Kidney capillary endothelial cell (primary cell): ENCODE results near the gene CEP68.

ENCODE experiments used
- DNase-seq: peaks from one replicate; pipeline ENCODE4 v3.0.0-alpha.2; 2018; ENCODE audit warnings: low spot score

The CEP68 gene

DNA sequence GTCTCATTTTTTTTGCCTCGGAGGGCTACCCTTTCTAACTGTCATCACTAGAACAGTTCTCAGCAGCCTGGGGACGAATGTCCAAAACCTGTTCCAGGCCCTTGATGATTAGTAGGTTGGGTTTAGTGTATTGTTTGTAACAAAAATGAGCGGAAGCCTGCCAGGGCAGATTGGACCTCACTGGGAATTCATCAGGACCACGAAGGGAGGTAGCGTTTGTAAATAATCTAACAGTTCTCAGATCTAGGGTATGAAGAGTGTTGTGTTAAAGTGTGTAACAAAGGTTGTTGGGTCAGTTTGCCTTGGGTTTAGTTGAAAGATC lies 799 bp downstream of the CEP68 start:
- no peak for DNase-seq

DNA sequence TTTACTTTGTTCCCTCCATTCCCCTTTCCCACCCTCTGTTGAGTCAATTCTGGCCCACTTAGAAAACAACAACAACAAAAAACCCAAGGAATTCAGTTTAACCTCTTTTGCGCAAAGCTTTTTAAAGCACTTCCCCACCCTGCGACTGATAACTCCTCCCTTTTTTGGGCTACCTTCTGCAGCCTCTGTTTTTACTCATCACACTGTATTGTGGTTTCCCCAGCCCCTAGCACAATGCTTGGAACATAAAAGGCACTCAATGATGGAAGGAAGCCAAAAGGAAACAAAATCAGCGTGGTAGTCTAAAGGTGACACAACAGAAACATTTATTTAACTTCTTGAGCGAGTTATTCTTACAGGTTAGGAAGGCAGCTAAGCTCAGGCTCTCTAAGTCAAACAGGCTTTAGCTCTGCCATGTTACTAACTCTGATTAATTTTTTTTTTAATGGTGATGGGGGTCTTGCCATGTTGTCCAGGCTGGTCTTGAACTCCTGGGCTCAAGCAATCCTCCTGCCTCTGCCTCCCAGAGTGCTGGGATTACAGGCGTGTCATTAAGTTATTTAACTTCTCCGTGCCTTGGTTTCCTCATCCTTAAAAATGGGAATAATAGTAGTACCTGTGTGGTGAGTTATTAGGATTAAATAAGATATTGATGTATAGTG lies 1.3 kb downstream of the CEP68 start:
- peak; percentile 59 for DNase-seq

- peak; percentile 73 for DNase-seq
Observed at GRCh38 chr2:65059071-65059470, 2.9 kb downstream of the CEP68 start.

DNA sequence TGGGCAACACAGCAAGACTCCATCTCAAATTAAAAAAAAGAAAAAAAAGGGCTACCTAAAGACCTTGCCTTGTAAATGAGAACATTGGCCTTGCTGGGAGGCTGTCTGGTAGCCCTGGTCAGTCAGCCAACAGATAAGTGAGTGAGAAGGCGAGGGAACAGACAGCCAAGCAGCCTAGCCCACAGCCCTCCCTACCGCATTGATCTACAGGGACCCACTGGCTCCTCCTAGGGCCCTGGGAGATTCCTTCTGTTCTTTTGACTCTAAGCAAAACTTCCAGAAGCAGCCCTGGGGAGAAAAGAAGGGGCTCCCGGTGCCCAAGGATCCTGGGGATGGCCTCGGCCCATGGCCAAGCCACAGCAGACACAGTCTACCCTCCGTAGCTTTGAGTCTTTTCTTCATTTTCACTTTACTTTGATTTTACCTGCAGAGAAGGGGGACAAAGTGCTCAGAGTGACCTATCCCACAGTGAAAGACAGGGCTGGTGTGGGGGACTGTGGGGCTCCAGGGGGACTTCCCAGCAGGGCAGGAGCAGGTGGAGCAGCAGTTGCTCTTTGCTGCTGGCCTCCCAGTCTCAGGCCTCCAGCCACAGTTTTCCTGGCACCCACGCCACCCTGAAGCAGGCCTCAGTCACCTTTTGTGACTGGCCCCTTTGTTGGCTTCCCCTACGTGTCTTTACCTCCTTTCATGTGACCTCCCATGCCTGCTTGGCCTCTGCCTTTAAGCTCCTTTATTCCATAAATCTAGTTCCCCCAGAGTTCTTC lies 5.1 kb downstream of the CEP68 start:
- DNase-seq = no peak

DNA sequence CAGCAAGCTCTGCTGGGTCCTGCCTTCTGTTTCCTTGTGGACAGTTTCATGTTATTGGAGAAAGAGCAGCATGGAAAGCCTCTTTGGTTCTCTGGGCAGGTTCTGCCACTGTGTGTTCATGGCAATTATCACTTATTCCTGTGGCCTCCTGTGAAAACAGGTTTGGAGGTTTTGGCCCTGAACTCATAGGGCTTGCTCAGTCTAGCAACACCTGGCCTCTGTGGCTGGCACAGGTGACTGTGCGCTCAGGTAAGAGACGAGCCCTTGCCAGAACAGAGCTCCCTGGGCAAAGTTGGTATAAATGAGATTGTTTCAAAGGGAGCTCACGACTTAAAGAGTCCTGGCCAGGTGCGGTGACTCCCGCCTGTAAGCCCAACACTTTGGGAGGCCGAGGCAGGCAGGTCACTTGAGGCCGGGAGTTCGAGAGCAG lies 5.7 kb downstream of the CEP68 start:
- DNase-seq = no peak

- no peak for DNase-seq
Observed at GRCh38 chr2:65062843-65063825, 6.9 kb downstream of the CEP68 start.

DNA sequence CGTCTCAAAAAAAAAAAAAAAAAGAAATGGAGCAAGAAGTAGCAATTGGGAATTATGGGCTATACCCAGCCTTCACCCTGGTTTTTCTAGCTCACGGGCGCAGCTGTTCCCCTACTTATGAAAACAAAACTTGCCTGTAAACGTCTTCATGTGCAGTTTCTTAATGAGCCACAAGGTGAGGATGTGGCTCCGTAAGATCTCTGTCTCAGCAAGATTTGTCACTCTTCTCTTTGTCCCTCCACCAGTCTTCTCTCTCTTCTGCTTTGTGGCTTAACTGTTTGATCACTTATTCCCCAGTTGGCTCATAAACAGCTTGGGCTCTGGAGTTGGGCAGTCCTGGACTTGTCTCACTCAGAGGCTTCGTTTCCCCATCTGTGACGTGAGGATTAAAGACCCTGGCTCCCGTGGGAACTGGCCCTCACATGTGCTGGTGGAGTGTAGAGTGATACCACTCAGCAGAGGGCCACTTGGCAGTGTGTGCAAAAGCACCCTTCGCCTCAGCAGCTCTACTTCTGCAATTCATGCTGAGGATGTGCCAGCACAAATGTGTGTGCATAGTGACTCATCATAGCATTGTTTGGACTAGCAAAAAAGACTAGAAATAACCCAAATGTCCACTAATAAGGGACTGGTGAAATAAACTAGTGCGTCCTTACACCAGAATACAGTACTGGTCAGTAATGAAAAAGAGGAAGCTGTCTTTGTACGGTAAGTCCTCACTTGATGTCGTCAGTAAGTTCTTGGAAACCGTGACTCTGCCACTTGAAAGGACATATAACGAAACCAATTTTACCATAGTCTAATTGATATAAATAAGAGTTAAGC lies 8.7 kb downstream of the CEP68 start:
- DNase-seq = peak; percentile 88

DNA sequence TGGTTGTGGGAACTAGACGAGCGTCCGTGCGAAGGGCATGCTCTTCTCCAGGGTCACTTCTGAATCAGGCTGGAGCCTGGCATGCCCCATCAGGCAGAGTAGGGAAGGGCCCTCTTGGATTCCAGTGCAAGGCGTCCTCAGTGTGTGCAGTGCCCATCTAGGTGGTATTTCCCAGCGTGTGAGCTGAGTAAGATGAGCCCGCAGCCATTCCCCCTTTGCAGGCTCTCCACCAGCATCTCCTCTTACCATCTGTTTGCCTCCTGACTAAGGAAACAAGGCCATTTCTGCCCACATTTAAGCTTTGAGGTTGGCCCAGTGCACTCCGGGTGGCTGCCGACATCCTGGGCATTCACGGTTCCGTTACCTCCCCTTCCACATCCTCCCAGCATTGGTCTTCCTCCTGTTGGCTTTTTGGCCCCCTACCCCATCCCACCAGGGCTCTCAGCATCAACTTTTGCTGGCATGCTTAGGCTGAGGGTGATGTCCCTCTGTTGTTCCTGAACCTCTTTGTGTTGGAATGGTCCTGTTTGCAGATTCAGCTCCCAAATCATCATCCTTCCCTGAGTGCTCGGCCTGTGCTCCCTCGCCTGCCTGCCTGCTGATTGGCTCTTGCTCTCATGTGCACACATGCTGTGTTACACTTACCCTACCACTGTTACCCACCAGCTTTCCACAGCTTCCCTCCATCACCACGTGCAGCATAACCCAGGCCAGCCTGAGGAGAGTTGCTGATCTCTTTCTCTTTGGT lies 11.8 kb downstream of the CEP68 start:
- DNase-seq = no peak

DNA sequence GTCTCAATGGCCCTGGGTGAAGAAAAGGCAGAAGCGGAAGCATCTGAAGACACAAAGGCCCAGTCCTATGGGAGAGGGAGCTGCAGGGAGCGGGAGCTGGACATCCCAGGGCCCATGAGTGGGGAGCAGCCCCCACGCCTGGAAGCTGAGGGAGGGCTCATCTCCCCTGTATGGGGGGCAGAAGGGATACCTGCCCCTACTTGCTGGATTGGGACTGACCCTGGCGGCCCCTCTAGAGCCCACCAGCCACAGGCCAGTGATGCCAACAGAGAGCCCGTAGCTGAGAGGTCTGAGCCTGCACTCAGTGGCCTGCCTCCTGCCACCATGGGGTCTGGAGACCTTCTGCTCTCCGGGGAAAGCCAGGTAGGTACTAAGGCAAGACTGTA lies 13.2 kb downstream of the CEP68 start:
- no peak for DNase-seq

DNA sequence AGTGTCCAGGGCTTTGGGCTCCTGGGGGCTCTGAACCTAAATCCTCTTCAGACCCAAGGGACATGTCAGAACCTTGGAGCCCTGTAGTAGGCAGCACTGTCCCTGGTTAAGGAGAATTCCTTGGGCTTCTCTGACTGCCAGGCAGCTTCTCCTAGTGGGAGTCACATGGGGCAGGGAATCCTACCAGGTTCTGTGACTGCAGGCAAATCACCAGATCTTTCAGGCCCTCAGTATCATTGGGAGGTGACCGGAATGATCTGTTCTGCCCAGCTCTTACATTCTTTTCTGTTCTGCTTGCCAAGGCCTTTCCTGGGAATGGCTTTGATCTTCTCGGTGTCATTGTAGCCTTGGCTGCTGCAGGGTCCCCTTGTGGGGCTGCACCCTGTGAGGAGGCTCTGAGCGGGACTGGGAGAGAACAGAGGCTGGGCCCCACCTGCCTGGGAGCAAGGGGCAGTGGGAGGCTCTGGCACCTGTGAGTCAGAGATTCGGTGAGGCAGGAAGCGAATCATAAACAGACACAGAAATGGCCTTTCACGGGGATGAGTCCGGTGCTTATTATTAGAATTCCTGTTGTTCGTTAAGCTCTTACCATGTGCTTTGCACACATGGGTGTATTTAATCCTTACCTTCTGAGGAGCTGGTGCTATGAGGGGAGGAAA lies 14.1 kb downstream of the CEP68 start:
- peak; percentile 70 for DNase-seq

- DNase-seq = no peak
Observed at GRCh38 chr2:65070856-65071255, 14.6 kb downstream of the CEP68 start.

DNA sequence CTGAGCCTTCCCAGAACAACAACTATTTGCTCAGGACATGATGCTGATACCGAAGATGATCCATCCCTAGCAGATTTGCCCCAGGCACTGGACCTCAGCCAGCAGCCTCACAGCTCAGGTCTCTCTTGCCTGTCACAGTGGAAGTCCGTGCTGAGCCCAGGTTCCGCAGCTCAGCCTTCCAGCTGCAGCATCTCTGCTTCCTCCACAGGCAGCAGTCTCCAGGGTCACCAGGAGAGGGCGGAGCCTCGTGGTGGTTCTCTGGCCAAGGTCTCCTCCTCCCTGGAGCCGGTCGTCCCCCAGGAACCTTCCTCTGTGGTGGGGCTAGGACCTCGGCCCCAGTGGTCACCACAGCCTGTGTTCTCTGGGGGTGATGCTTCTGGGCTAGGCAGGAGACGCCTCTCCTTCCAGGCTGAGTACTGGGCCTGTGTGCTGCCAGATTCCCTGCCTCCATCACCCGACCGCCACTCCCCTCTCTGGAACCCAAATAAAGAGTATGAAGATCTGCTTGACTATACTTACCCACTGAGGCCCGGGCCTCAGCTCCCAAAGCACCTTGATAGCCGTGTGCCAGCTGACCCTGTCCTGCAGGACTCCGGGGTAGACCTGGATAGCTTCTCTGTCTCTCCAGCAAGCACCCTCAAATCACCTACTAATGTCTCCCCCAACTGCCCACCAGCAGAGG lies 15.4 kb downstream of the CEP68 start:
- peak; percentile 44 for DNase-seq

DNA sequence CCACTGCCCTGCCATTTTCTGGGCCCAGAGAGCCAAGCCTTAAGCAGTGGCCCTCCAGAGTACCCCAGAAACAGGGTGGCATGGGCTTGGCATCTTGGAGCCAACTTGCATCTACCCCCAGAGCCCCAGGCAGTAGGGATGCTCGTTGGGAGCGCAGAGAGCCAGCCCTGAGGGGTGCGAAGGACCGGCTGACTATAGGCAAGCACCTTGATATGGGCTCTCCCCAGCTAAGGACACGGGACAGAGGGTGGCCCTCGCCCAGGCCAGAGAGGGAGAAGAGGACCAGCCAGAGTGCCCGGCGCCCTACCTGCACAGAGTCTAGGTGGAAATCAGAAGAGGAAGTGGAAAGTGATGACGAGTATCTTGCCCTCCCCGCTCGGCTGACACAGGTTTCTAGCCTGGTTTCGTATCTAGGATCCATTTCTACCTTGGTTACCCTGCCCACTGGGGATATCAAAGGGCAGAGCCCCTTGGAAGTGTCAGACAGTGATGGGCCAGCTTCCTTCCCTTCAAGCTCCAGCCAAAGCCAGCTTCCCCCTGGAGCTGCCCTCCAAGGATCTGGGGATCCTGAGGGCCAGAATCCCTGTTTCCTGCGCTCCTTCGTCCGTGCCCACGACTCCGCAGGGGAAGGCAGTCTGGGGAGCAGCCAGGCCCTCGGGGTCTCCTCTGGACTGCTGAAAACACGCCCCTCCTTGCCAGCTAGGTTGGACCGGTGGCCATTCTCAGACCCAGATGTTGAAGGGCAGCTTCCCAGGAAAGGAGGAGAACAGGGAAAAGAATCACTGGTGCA lies 16.2 kb downstream of the CEP68 start:
- DNase-seq = no peak

GRCh38 chr2:65073879-65074565 lies 17.8 kb downstream of the CEP68 start:
- no peak for DNase-seq

DNA sequence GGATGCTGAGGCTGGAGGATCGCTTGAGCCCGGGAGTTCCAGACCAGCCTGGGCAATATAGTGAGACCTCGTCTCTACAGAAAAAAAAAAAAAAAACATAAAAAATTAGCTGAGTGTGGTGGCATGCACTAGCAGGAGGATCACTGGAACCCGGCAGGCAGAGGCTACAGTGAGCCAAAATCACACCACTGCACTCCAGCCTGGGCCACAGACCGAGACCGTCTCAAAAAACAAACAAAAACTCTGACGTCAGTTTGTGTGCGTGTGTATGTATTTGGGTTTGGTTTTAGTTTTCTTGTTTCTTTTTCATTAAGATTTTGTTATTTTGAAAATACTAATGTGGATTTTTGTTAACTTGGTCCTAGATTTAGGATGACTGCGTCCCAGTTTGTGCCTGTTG lies 19.0 kb downstream of the CEP68 start:
- no peak for DNase-seq

- DNase-seq = peak; percentile 44
Observed at GRCh38 chr2:65075605-65076344, 19.6 kb downstream of the CEP68 start.

- peak; percentile 53 for DNase-seq
Observed at GRCh38 chr2:65076345-65076710, 20.1 kb downstream of the CEP68 start.

DNA sequence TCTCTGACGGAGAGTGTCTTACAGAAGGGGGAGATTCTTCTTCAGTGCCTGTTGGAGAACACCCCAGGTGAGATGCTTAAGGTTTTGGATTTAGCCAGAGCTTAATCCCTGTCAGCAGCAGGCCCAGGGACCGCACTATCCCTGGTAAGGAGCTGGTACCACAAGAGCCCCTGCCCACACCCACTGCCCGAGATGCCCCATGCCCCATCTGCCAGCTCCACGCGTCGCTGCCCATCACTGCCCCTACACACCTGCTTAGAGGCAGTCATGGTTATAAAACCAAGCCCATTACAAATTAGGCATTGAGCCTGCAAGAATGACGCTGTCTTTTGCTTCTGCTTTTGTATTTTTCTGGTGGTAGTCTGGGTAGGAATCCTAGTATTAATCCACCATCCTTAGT lies 21.7 kb downstream of the CEP68 start:
- DNase-seq = no peak
